Activated B cell treated with CpG ODN at 0.5 μM for 24 hours (primary cell): Measurements from ENCODE around the gene KRTCAP3. TPM values are rescaled to one million over a fixed set of nuclear protein-coding genes. Genes with fewer than 3 reads are reported as not detected.

Experiments used
- ATAC-seq: fragments of 200-7000 bp; cut with Tn5 transposase; one replicate; pipeline ENCODE4 v1.10.0; 2021; ENCODE audit warnings: low read depth, mild to moderate bottlenecking, moderate library complexity
- CTCF ChIA-PET: fragments of 350-600 bp; sonication (Branson Sonifier 250); formaldehyde crosslinking; loops from one replicate; lab custom pipeline; 2021; ENCODE audit warnings: antibody characterized with exemption; lab: Charles Lee
- POLR2A ChIA-PET: fragments of 350-600 bp; sonication (Branson Sonifier 250); formaldehyde crosslinking; loops from one replicate; lab custom pipeline; 2021; ENCODE audit warnings: antibody characterized with exemption; lab: Charles Lee
- DNase-seq: peaks from one replicate; pipeline ENCODE4 v3.0.0; 2022
- H3K27ac Mint-ChIP-seq: one replicate; pipeline ENCODE4 v1.8.0; 2020; ENCODE audit warnings: mixed read lengths
- H3K27me3 Mint-ChIP-seq: one replicate; pipeline ENCODE4 v1.8.0; 2021; ENCODE audit warnings: mixed read lengths
- H3K36me3 Mint-ChIP-seq: one replicate; pipeline ENCODE4 v1.8.0; 2021; ENCODE audit warnings: low read depth, mixed read lengths
- H3K4me1 Mint-ChIP-seq: one replicate; pipeline ENCODE4 v1.8.0; 2021; ENCODE audit warnings: mixed read lengths
- H3K4me3 Mint-ChIP-seq: one replicate; pipeline ENCODE4 v1.8.0; 2020; ENCODE audit warnings: mild to moderate bottlenecking, mixed read lengths
- H3K9me3 Mint-ChIP-seq: one replicate; pipeline ENCODE4 v1.8.0; 2020; ENCODE audit warnings: mixed read lengths
- intact Hi-C: fragments of 100-400 bp; cut with micrococcal nuclease; formaldehyde crosslinking; loops from one replicate; pipeline ENCODE4 v1.15.1; 2024
- total RNA-seq: library from RNA; stranded (reverse); gene quantifications from 2 replicates; pipeline ENCODE4 v1.2.3, GENCODE V29; 2022
- TF ChIP-seq, protein P1 (sequence below): fragments of 200-600 bp; IDR thresholded peaks from one replicate; pipeline ENCODE4 v1.8.0; 2022; ENCODE audit warnings: antibody characterized with exemption, mild to moderate bottlenecking

Gene KRTCAP3, protein sequence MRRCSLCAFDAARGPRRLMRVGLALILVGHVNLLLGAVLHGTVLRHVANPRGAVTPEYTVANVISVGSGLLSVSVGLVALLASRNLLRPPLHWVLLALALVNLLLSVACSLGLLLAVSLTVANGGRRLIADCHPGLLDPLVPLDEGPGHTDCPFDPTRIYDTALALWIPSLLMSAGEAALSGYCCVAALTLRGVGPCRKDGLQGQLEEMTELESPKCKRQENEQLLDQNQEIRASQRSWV
- total RNA-seq: 6.3 and 10.0 TPM in 2 replicates

DNA sequence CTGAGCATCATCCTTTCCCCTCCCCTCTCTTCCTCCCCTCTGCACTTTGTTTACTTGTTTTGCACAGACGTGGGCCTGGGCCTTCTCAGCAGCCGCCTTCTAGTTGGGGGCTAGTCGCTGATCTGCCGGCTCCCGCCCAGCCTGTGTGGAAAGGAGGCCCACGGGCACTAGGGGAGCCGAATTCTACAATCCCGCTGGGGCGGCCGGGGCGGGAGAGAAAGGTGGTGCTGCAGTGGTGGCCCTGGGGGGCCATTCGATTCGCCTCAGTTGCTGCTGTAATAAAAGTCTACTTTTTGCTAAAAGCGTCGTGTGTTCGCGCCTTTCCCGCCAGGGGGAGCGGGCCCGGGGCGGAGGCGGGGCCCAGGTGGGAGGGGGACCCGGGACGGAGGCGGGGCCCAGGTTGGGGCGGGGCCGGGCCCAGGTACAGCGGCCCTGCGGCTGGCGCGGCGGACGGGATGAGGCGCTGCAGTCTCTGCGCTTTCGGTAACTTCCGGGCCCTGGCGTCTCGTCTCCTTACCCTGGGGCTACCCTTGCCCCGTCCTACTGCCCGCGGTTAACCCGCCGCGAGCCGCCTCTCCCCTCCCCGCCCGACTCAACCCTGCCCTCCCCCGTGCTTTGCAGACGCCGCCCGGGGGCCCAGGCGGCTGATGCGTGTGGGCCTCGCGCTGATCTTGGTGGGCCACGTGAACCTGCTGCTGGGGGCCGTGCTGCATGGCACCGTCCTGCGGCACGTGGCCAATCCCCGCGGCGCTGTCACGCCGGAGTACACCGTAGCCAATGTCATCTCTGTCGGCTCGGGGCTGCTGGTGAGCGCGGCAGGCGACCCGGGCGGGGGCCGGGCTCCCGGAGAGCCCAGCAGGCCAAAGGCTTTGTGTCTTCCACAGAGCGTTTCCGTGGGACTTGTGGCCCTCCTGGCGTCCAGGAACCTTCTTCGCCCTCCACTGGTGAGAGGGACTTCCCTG is at the start of gene KRTCAP3:
Gene KRTCAP3 (plus strand): TSS at position 424 of the 962 bp plus-strand sequence. CDS start 32 bp downstream, at position 456.
- peak; percentile 68 for DNase-seq
- Mint-ChIP-seq H3K27ac (peak within 1 kb of the TSS; percentile 30), H3K4me1 (peaks cover 13% of the 10 kb centered on the region), H3K9me3 (no peaks in the 10 kb centered on the region), H3K36me3 (peaks cover 64% of the 10 kb centered on the region), H3K27me3 (no peaks in the 10 kb centered on the region), H3K4me3 (peak within 1 kb of the TSS; percentile 52)
- intact Hi-C loops: loop anchor here (1.0 to 5.0 kb wide), 4 partner anchors 14 to 70 kb away; partner anchors contain the start of genes EIF2B4, IFT172, NRBP1 and PPM1G
- ChIA-PET CTCF (no interaction called here), POLR2A (no interaction called here)
- ATAC-seq: peak; percentile 98
- TF ChIP-seq, protein P1, sequence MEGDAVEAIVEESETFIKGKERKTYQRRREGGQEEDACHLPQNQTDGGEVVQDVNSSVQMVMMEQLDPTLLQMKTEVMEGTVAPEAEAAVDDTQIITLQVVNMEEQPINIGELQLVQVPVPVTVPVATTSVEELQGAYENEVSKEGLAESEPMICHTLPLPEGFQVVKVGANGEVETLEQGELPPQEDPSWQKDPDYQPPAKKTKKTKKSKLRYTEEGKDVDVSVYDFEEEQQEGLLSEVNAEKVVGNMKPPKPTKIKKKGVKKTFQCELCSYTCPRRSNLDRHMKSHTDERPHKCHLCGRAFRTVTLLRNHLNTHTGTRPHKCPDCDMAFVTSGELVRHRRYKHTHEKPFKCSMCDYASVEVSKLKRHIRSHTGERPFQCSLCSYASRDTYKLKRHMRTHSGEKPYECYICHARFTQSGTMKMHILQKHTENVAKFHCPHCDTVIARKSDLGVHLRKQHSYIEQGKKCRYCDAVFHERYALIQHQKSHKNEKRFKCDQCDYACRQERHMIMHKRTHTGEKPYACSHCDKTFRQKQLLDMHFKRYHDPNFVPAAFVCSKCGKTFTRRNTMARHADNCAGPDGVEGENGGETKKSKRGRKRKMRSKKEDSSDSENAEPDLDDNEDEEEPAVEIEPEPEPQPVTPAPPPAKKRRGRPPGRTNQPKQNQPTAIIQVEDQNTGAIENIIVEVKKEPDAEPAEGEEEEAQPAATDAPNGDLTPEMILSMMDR: no peak

DNA sequence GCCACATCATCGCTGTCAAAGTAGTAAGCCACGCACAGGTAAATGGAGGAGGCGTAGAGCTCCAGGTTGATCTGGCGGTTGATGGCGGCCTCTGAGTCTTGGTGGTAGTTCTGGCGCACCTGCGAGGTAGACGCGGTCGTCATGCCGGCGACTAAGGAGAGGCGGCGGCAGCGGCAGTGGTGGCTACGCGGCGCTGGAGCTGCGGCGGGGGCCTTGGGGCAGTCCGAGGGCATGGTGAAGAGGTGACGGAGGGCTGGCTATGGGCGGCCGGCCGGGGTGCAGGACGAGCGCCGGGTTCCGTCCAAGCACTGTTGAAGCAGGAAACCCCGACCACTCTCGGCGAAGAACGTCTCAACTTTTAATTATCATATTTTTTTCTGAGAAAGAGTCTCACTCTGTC is 49.0 kb upstream of the KRTCAP3 start:
- H3K4me3 Mint-ChIP-seq: no peak overlapping the region
- DNase-seq: no peak
- ChIA-PET POLR2A (no interaction called here), CTCF (no interaction called here)
- no peak for ATAC-seq
- peaks cover 6% of the 10 kb centered on the region for H3K4me1 Mint-ChIP-seq
- TF ChIP-seq, protein P1: no peak
- no peaks in the 10 kb centered on the region for H3K27me3 Mint-ChIP-seq
- H3K27ac Mint-ChIP-seq: no peak overlapping the region
- H3K9me3 Mint-ChIP-seq: peaks cover 2% of the 10 kb centered on the region
- peaks cover 27% of the 10 kb centered on the region for H3K36me3 Mint-ChIP-seq
- intact Hi-C loops: no loop called here

DNA sequence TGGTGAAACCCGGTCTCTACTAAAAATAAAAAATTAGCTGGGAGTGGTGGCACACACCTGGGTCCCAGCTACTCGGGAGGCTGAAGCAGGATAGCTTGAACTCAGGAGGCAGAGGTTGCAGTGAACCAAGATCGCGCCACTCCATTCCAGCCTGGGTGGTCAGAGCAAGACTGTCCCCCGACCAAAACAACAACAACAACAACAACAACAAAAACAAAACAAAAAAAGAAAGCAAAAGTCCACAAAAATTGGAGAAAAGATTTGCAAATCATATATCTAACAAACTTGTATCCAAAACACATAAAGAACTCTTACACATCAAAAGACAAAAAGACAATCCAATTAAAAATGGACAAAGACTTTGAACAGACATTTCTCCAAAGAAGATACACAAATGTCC is 43.2 kb upstream of the KRTCAP3 start:
- DNase-seq (no peak), ATAC-seq (no peak)
- H3K4me3 Mint-ChIP-seq: no peak overlapping the region
- CTCF ChIA-PET: no interaction called here
- intact Hi-C loops: no loop called here
- H3K27me3 Mint-ChIP-seq: no peaks in the 10 kb centered on the region
- H3K36me3 Mint-ChIP-seq: peaks cover 15% of the 10 kb centered on the region
- H3K9me3 Mint-ChIP-seq: peaks cover 2% of the 10 kb centered on the region
- peaks cover 19% of the 10 kb centered on the region for H3K4me1 Mint-ChIP-seq
- POLR2A ChIA-PET: no interaction called here
- no peak overlapping the region for H3K27ac Mint-ChIP-seq
- TF ChIP-seq, protein P1: no peak

DNA sequence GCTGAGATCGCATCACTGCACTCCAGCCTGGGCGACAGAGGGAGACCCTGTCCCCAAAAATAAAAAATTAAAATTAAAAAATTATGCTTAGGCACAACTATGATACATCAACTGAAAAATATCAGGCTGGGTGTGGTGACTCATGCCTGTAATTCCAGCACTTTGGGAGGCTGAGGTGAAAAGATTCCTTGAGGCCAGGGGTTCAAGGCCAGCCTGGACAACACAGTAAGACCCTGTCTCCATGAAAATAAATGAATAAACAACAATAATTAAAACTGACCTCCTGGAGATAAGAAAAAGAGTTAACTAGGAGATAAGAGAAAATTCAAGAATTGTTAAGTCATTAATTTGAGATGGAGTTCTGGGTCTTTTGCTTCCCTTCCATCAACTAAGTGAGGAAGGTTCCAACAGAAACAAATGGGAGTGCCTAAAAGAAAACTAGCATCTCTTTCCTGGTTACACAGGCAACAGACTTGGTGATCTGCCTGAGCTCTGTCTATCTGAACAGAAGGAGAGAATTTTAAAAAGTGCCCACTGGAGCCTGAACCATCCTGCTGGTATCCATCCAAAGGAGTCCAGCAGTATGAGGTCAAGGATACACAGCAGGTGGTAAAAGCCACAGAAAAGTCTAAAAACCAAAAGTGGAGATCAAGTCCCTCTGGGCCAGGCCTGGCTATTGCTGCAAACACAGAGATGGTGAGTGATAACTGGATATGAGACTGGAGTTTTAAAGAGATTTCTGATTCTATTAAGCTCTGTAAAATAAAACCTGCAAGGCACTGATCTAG is 41.6 kb upstream of the KRTCAP3 start:
- Mint-ChIP-seq H3K27ac (no peak overlapping the region), H3K36me3 (peaks cover 22% of the 10 kb centered on the region), H3K27me3 (no peaks in the 10 kb centered on the region), H3K4me1 (peaks cover 20% of the 10 kb centered on the region), H3K4me3 (no peak overlapping the region), H3K9me3 (peaks cover 2% of the 10 kb centered on the region)
- CTCF ChIA-PET: no interaction called here
- ATAC-seq (no peak), DNase-seq (no peak)
- intact Hi-C loops: loop anchor here (10.0 kb wide), 1 partner anchor 224 kb away; the partner anchor contains the start of genes CCDC121 and GPN1
- POLR2A ChIA-PET: interaction anchor here (0.7 kb wide), 1 partner anchor 9 kb away, joined by 3 read pairs; the partner anchor contains the start of gene PPM1G
- TF ChIP-seq, protein P1: no peak
